ENCODE measurements around the gene SEMA5A.

DNA sequence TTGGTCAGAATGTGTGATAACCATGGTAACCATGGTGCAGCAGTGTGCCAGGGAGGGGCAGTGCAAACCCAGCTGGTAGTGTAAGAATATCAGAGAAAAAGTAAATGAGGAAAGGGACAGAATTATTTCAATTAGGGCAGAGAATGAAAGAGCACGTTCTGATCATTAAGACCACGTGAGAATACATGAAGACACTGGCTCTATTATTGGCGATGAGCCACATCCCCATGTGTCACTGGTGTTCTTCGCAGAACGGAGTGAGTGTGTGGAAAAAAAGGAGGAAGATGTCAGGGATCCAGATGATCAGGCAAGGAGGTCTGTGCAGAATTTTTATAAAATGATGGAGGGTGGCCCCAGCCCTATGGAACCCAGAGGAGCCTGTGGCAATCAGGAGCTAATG is 315.5 kb downstream of the SEMA5A start:
- TF ChIP-seq, protein P1, sequence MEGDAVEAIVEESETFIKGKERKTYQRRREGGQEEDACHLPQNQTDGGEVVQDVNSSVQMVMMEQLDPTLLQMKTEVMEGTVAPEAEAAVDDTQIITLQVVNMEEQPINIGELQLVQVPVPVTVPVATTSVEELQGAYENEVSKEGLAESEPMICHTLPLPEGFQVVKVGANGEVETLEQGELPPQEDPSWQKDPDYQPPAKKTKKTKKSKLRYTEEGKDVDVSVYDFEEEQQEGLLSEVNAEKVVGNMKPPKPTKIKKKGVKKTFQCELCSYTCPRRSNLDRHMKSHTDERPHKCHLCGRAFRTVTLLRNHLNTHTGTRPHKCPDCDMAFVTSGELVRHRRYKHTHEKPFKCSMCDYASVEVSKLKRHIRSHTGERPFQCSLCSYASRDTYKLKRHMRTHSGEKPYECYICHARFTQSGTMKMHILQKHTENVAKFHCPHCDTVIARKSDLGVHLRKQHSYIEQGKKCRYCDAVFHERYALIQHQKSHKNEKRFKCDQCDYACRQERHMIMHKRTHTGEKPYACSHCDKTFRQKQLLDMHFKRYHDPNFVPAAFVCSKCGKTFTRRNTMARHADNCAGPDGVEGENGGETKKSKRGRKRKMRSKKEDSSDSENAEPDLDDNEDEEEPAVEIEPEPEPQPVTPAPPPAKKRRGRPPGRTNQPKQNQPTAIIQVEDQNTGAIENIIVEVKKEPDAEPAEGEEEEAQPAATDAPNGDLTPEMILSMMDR (IDR thresholded peaks at IDR 0.05; ENCODE audit: insufficient read depth, low read length), result no peak
- TF ChIP-seq, protein P2, sequence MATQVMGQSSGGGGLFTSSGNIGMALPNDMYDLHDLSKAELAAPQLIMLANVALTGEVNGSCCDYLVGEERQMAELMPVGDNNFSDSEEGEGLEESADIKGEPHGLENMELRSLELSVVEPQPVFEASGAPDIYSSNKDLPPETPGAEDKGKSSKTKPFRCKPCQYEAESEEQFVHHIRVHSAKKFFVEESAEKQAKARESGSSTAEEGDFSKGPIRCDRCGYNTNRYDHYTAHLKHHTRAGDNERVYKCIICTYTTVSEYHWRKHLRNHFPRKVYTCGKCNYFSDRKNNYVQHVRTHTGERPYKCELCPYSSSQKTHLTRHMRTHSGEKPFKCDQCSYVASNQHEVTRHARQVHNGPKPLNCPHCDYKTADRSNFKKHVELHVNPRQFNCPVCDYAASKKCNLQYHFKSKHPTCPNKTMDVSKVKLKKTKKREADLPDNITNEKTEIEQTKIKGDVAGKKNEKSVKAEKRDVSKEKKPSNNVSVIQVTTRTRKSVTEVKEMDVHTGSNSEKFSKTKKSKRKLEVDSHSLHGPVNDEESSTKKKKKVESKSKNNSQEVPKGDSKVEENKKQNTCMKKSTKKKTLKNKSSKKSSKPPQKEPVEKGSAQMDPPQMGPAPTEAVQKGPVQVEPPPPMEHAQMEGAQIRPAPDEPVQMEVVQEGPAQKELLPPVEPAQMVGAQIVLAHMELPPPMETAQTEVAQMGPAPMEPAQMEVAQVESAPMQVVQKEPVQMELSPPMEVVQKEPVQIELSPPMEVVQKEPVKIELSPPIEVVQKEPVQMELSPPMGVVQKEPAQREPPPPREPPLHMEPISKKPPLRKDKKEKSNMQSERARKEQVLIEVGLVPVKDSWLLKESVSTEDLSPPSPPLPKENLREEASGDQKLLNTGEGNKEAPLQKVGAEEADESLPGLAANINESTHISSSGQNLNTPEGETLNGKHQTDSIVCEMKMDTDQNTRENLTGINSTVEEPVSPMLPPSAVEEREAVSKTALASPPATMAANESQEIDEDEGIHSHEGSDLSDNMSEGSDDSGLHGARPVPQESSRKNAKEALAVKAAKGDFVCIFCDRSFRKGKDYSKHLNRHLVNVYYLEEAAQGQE (IDR thresholded peaks at IDR 0.05; ENCODE audit: insufficient replicate concordance, low read depth), result no peak
- TF ChIP-seq GABPA (IDR thresholded peaks at IDR 0.05; ENCODE audit: low read depth), result no peak
- no peak for TF ChIP-seq SPI1 (IDR thresholded peaks at IDR 0.05; ENCODE audit: borderline replicate concordance, low read depth)
- no peak for TF ChIP-seq POLR2AphosphoS5 (IDR thresholded peaks at IDR 0.05; ENCODE audit: low read depth)
